ENCODE data around the gene PRKG1. TPM values are rescaled to one million over a fixed set of nuclear protein-coding genes. Genes with fewer than 3 reads are reported as not detected.

PRKG1 gene
- total and polyA plus RNA-seq, 2 donors (not counting 1 experiment from before 2014, with no cell fraction given) = not detected

GRCh38 chr10:51076299-51076841 is 2.1 kb downstream of the PRKG1 start:
- Histone ChIP-seq H3K27me3 (replicated peaks in 1 of 4; ENCODE audit: control extremely low read depth in 1 of 4, control insufficient read depth in 3 of 4, insufficient read depth in 4 of 4, low read length in 3 of 4) (peaks cover 0 to 23% (median 13%) of the 10 kb centered on the region in 4 experiments), H3K79me2 (ENCODE audit: control insufficient read depth, insufficient read depth, low read length) (no peaks in the 10 kb centered on the region), H3K9me3 (ENCODE audit: control extremely low read depth in 1 of 3, control insufficient read depth in 2 of 3, insufficient read depth in 1 of 3, low read length in 2 of 3) (peaks cover 0 to 8% (median 0%) of the 10 kb centered on the region in 3 donors), H3K4me2 (replicated peaks; ENCODE audit: low read depth, low read length, poor library complexity, severe bottlenecking) (no peak overlapping the region), H3K9ac (ENCODE audit: low read length) (no peak overlapping the region), H4K20me1 (ENCODE audit: control insufficient read depth, insufficient read depth, low read length, poor library complexity, severe bottlenecking) (no peaks in the 10 kb centered on the region), H3K27ac (ENCODE audit: low read length in 2 of 2) (no peak overlapping the region), H3K4me3 (ENCODE audit: control extremely low read depth in 1 of 5, extremely low read depth in 1 of 5, insufficient read depth in 1 of 5, low read depth in 2 of 5, low read length in 4 of 5) (no peak overlapping the region), H3K4me1 (ENCODE audit: control insufficient read depth in 2 of 2, insufficient read depth in 2 of 2, low read length in 2 of 2) (peaks cover 12 to 19% of the 10 kb centered on the region in 2 donors), H3K36me3 (replicated peaks in 1 of 2; ENCODE audit: control extremely low read depth in 1 of 2, control insufficient read depth in 1 of 2, extremely low read depth in 1 of 2, insufficient read depth in 2 of 2, low read length in 1 of 2) (no peaks in the 10 kb centered on the region), H2AFZ (ENCODE audit: insufficient read depth, low read depth, low read length, poor library complexity, severe bottlenecking) (no peak overlapping the region)
- Mint-ChIP-seq H3K4me3 (no peak overlapping the region), H3K4me1 (peaks cover 18% of the 10 kb centered on the region), H3K27me3 (peaks cover 55% of the 10 kb centered on the region), H3K27ac (no peak overlapping the region), H3K9me3 (ENCODE audit: insufficient read depth) (no peaks in the 10 kb centered on the region)
- ATAC-seq (ENCODE audit: low read depth) = no peak
- CTCF ChIA-PET = no interaction called here
- POLR2A ChIA-PET = no interaction called here
- intact Hi-C loops (cut with micrococcal nuclease) = no loop called here
- WGBS (ENCODE audit: insufficient coverage) = 82% methylated on average over 1 of the region's 3 CpGs
- no peak for DNase-seq
- no peak for TF ChIP-seq EZH2 (IDR thresholded peaks at IDR 0.05; ENCODE audit: borderline replicate concordance, insufficient read depth, low read depth, low read length, poor library complexity, severe bottlenecking)

DNA sequence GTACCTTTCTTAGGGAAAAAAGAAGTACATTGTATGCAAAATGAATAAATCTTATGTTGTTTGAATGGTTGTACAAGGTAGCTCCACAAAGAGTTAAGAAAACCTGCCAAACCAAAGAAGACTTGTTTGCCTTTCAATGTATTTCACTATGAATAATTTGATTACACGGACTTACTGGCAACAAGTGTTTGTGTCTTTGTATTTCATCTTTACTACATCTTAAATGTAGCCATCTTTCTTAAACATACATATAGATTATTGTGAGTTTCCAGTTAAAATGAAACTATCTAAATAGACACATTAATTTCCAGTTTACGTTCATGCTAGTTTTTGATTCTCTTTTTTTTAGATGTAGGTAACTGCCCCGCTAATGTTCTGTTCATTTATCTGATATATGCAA is 2.8 kb downstream of the PRKG1 start:
- Mint-ChIP-seq H3K4me3 (no peak overlapping the region), H3K9me3 (ENCODE audit: insufficient read depth) (no peaks in the 10 kb centered on the region), H3K27ac (no peak overlapping the region), H3K27me3 (peaks cover 55% of the 10 kb centered on the region), H3K4me1 (peaks cover 18% of the 10 kb centered on the region)
- DNase-seq (no peak), ATAC-seq (ENCODE audit: low read depth) (no peak)
- no peaks in the 10 kb centered on the region for H3K79me2 ChIP-seq (ENCODE audit: control insufficient read depth, insufficient read depth, low read length)
- ChIA-PET CTCF (no interaction called here), POLR2A (no interaction called here)
- H3K9me3 ChIP-seq (ENCODE audit: control extremely low read depth in 1 of 3, control insufficient read depth in 2 of 3, insufficient read depth in 1 of 3, low read length in 2 of 3) = peaks cover 0 to 8% (median 0%) of the 10 kb centered on the region in 3 donors
- H3K4me3 ChIP-seq (ENCODE audit: control extremely low read depth in 1 of 5, extremely low read depth in 1 of 5, insufficient read depth in 1 of 5, low read depth in 2 of 5, low read length in 4 of 5) = no peak overlapping the region
- peaks cover 12 to 19% of the 10 kb centered on the region in 2 donors for H3K4me1 ChIP-seq (ENCODE audit: control insufficient read depth in 2 of 2, insufficient read depth in 2 of 2, low read length in 2 of 2)
- H3K36me3 ChIP-seq (replicated peaks in 1 of 2; ENCODE audit: control extremely low read depth in 1 of 2, control insufficient read depth in 1 of 2, extremely low read depth in 1 of 2, insufficient read depth in 2 of 2, low read length in 1 of 2) = no peaks in the 10 kb centered on the region
- H3K27ac ChIP-seq (ENCODE audit: low read length in 2 of 2) = no peak overlapping the region
- no peak overlapping the region for H2AFZ ChIP-seq (ENCODE audit: insufficient read depth, low read depth, low read length, poor library complexity, severe bottlenecking)
- no peak overlapping the region for H3K4me2 ChIP-seq (replicated peaks; ENCODE audit: low read depth, low read length, poor library complexity, severe bottlenecking)
- peaks cover 0 to 23% (median 13%) of the 10 kb centered on the region in 4 experiments for H3K27me3 ChIP-seq (replicated peaks in 1 of 4; ENCODE audit: control extremely low read depth in 1 of 4, control insufficient read depth in 3 of 4, insufficient read depth in 4 of 4, low read length in 3 of 4)
- intact Hi-C loops (cut with micrococcal nuclease) = no loop called here
- no peak overlapping the region for H3K9ac ChIP-seq (ENCODE audit: low read length)
- TF ChIP-seq, protein P1, sequence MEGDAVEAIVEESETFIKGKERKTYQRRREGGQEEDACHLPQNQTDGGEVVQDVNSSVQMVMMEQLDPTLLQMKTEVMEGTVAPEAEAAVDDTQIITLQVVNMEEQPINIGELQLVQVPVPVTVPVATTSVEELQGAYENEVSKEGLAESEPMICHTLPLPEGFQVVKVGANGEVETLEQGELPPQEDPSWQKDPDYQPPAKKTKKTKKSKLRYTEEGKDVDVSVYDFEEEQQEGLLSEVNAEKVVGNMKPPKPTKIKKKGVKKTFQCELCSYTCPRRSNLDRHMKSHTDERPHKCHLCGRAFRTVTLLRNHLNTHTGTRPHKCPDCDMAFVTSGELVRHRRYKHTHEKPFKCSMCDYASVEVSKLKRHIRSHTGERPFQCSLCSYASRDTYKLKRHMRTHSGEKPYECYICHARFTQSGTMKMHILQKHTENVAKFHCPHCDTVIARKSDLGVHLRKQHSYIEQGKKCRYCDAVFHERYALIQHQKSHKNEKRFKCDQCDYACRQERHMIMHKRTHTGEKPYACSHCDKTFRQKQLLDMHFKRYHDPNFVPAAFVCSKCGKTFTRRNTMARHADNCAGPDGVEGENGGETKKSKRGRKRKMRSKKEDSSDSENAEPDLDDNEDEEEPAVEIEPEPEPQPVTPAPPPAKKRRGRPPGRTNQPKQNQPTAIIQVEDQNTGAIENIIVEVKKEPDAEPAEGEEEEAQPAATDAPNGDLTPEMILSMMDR (IDR thresholded peaks at IDR 0.05) = no peak
- TF ChIP-seq EZH2 (IDR thresholded peaks at IDR 0.05; ENCODE audit: borderline replicate concordance, insufficient read depth, low read depth, low read length, poor library complexity, severe bottlenecking) = no peak
- H4K20me1 ChIP-seq (ENCODE audit: control insufficient read depth, insufficient read depth, low read length, poor library complexity, severe bottlenecking) = no peaks in the 10 kb centered on the region
- no CpG with 5 or more reads among the region's 3 CpGs for whole genome bisulfite sequencing (ENCODE audit: insufficient coverage)

Measured in B cell (primary cell).